GM21390 (cell line): ENCODE measurements around the gene RPLP2.
A peak's percentile ranks its signal among the peaks of the same experiment; 100 is the strongest.

Experiments
- ATAC-seq: cut with Tn5 transposase; IDR thresholded peaks from one replicate; pipeline ENCODE4 v1.9.1; 2021; ENCODE audit not compliant: unreplicated experiment

RPLP2 gene

GRCh38 chr11:773425-773824 lies 36.3 kb upstream of the RPLP2 start:
- ATAC-seq, result no peak

- no peak for ATAC-seq
These were observed 35.9 kb upstream of the RPLP2 start for GRCh38 chr11:773830-774229.

GRCh38 chr11:774873-775592 lies 34.7 kb upstream of the RPLP2 start:
- ATAC-seq, result no peak

- ATAC-seq, result no peak
These were observed 33.6 kb upstream of the RPLP2 start for GRCh38 chr11:776263-776560.

GRCh38 chr11:776561-777287 lies 33.0 kb upstream of the RPLP2 start:
- ATAC-seq, result peak; percentile 26

- ATAC-seq, result peak; percentile 59
These were observed 32.2 kb upstream of the RPLP2 start, which contains the start of gene GATD1 for GRCh38 chr11:777288-778255. Gene GATD1 (minus strand): TSS chr11:777487. CDS start chr11:777462, 25 bp downstream.

GRCh38 chr11:778976-779954 lies 30.5 kb upstream of the RPLP2 start:
- ATAC-seq, result no peak

GRCh38 chr11:779955-780532 lies 29.7 kb upstream of the RPLP2 start:
- no peak for ATAC-seq

- ATAC-seq, result no peak
These were observed 27.2 kb upstream of the RPLP2 start for GRCh38 chr11:782264-783174.

GRCh38 chr11:783581-784015 lies 26.2 kb upstream of the RPLP2 start:
- ATAC-seq, result no peak

- no peak for ATAC-seq
These were observed 23.3 kb upstream of the RPLP2 start for GRCh38 chr11:786235-787083.

- ATAC-seq, result no peak
These were observed 22.6 kb upstream of the RPLP2 start for GRCh38 chr11:787084-787675.

GRCh38 chr11:788009-788640 lies 21.6 kb upstream of the RPLP2 start:
- no peak for ATAC-seq

GRCh38 chr11:788953-789940 lies 20.5 kb upstream of the RPLP2 start:
- no peak for ATAC-seq

- no peak for ATAC-seq
These were observed 19.8 kb upstream of the RPLP2 start, which contains the start of gene CEND1 for GRCh38 chr11:789943-790342. Gene CEND1 (minus strand): TSS chr11:790090. CDS start chr11:788576, 1,514 bp downstream.
